CD14-positive monocyte (primary cell): ENCODE results near the gene TRAF6. TPM values are rescaled to one million over a fixed set of nuclear protein-coding genes. Genes with fewer than 3 reads are reported as not detected.

Experiments used
- DNase-seq, 3 donors: peaks; one replicate each; pipeline ENCODE4 v3.0.0-alpha.2; 2011 to 2022
- H2AFZ ChIP-seq: 2 replicates; pipeline ENCODE4 v1.6.0; 2012; ENCODE audit warnings: mild to moderate bottlenecking, low read depth, low read length, inconsistent platforms; ENCODE audit not compliant: insufficient read depth, poor library complexity, severe bottlenecking
- H3K27ac ChIP-seq, 2 donors: 1 replicate in 1 of 2; 2 replicates in 1 of 2; pipeline ENCODE4 v1.5.1; 2012 to 2013; ENCODE audit warnings: low read length in 2 of 2, control low read depth in 1 of 2, inconsistent platforms in 1 of 2, low read depth in 1 of 2, mild to moderate bottlenecking in 1 of 2
- H3K27me3 ChIP-seq, 2 donors: one replicate each; pipeline versions ENCODE4 v1.6.0 to v1.6.1; 2011 to 2013; ENCODE audit warnings: low read length in 2 of 2; ENCODE audit not compliant: control insufficient read depth in 2 of 2, insufficient read depth in 2 of 2
- H3K36me3 ChIP-seq, 2 donors: replicated peaks in 1 of 2; 1 replicate in 1 of 2; 2 replicates in 1 of 2; pipeline versions ENCODE4 v1.5.1 to v1.6.1; 2012 to 2013; ENCODE audit warnings: low read length in 2 of 2, control low read depth in 1 of 2, inconsistent platforms in 1 of 2, mild to moderate bottlenecking in 1 of 2; ENCODE audit not compliant: insufficient read depth in 2 of 2, control insufficient read depth in 1 of 2
- H3K4me1 ChIP-seq, 2 donors: 1 replicate in 1 of 2; 2 replicates in 1 of 2; pipeline versions ENCODE4 v1.5.1 to v1.6.1; 2012 to 2013; ENCODE audit warnings: low read length in 2 of 2, control low read depth in 1 of 2, inconsistent platforms in 1 of 2, mild to moderate bottlenecking in 1 of 2, moderate library complexity in 1 of 2; ENCODE audit not compliant: insufficient read depth in 2 of 2, control insufficient read depth in 1 of 2
- H3K4me2 ChIP-seq: replicated peaks from 2 replicates; pipeline ENCODE3; 2012; ENCODE audit warnings: low read length, moderate library complexity, mild to moderate bottlenecking; ENCODE audit not compliant: poor library complexity, severe bottlenecking; ENCODE audit errors: extremely low read depth
- H3K4me3 ChIP-seq, 3 experiments: fragments of 200-600 bp in 1 of 3; sonication (generic) in 1 of 3; replicated peaks in 1 of 3; 1 replicate in 2 of 3; 2 replicates in 1 of 3; pipeline ENCODE4 v1.5.1; 2011 to 2013; ENCODE audit warnings: low read length in 3 of 3, mild to moderate bottlenecking in 3 of 3, control low read depth in 2 of 3, low read depth in 2 of 3, inconsistent platforms in 1 of 3, moderate library complexity in 1 of 3
- H3K79me2 ChIP-seq: 2 replicates; pipeline ENCODE4 v1.6.0; 2012; ENCODE audit warnings: mild to moderate bottlenecking, control low read depth, inconsistent platforms, low read length, moderate library complexity; ENCODE audit not compliant: insufficient read depth
- H3K9ac ChIP-seq: 2 replicates; pipeline ENCODE4 v1.6.0; 2017; ENCODE audit warnings: low read length, mild to moderate bottlenecking; ENCODE audit not compliant: insufficient read depth, poor library complexity, severe bottlenecking
- H3K9me3 ChIP-seq, 2 donors: replicated peaks in 1 of 2; 1 replicate in 1 of 2; 2 replicates in 1 of 2; pipeline versions ENCODE4 v1.5.1 to v1.6.1; 2012 to 2013; ENCODE audit warnings: low read length in 2 of 2, control low read depth in 1 of 2; ENCODE audit not compliant: control insufficient read depth in 1 of 2, insufficient read depth in 1 of 2
- H4K20me1 ChIP-seq: 2 replicates; pipeline ENCODE4 v1.6.0; 2012; ENCODE audit warnings: mild to moderate bottlenecking, low read length, control low read depth, moderate library complexity; ENCODE audit not compliant: insufficient read depth
- H3K27ac Mint-ChIP-seq, 7 donors: one replicate each; pipeline ENCODE4 v1.8.0; 2020; ENCODE audit warnings: mild to moderate bottlenecking in 7 of 7, mixed read lengths in 7 of 7, moderate library complexity in 6 of 7, inconsistent platforms in 2 of 7
- H3K27me3 Mint-ChIP-seq, 3 donors: one replicate each; pipeline ENCODE4 v1.8.0; 2021 to 2022; ENCODE audit warnings: low read depth in 3 of 3, mild to moderate bottlenecking in 3 of 3, mixed read lengths in 3 of 3, moderate library complexity in 3 of 3, inconsistent platforms in 1 of 3
- H3K36me3 Mint-ChIP-seq, 2 donors: one replicate each; pipeline ENCODE4 v1.8.0; 2020; ENCODE audit warnings: mixed read lengths in 2 of 2, inconsistent platforms in 1 of 2, mild to moderate bottlenecking in 1 of 2
- H3K4me1 Mint-ChIP-seq: one replicate; pipeline ENCODE4 v1.8.0; 2020; ENCODE audit warnings: mild to moderate bottlenecking, mixed read lengths
- H3K4me3 Mint-ChIP-seq, 2 donors: one replicate each; pipeline ENCODE4 v1.8.0; 2020; ENCODE audit warnings: mild to moderate bottlenecking in 2 of 2, mixed read lengths in 2 of 2, moderate library complexity in 1 of 2
- H3K9me3 Mint-ChIP-seq, 7 donors: one replicate each; pipeline ENCODE4 v1.8.0; 2020 to 2022; ENCODE audit warnings: mixed read lengths in 7 of 7, mild to moderate bottlenecking in 6 of 7, moderate library complexity in 6 of 7, inconsistent platforms in 2 of 7
- WGBS: methylation state at CpG from one replicate; pipeline ENCODE4 v1.1.5; 2013; ENCODE audit warnings: missing lambda C conversion rate; ENCODE audit not compliant: insufficient coverage; 5-methylcytosine and 5-hydroxymethylcytosine counted together
- intact Hi-C, 2 donors: fragments of 100-400 bp; cut with micrococcal nuclease; formaldehyde crosslinking; loops; one replicate each; pipeline versions ENCODE4 v1.15.0 to v1.15.1; 2023
- polyA plus RNA-seq, 3 donors: library from polyadenylated mRNA; depleted of rRNA in 1 of 3; unstranded in 2 of 3; stranded (reverse) in 1 of 3; fragments of 300-500 nt in 2 of 3; fragments of >200 nt in 1 of 3; fragmentation: Illumina TruSeq in 2 of 3; gene quantifications; 1 replicate in 2 of 3; 2 replicates in 1 of 3; pipeline ENCODE4 v1.2.3, GENCODE V29; 2012 to 2021
- TF ChIP-seq, protein P1 (sequence below): fragments of 200-600 bp; IDR thresholded peaks from one replicate; pipeline ENCODE4 v1.8.0; 2022; ENCODE audit warnings: antibody characterized with exemption, mild to moderate bottlenecking

TRAF6 gene
- polyA plus RNA-seq, 3 donors = 5.5 to 7.3 (median 6.7) TPM

GRCh38 chr11:36510594-36510942 lies 496 bp upstream of the TRAF6 start:
- Histone ChIP-seq H3K27ac (peak overlapping the region in 1 of 2 donors; percentile 93), H3K36me3 (peaks cover 0 to 2% of the 10 kb centered on the region in 2 donors), H4K20me1 (peaks cover 32% of the 10 kb centered on the region), H2AFZ (peak overlapping the region; percentile 93), H3K4me2 (peak overlapping the region; percentile 92), H3K9ac (peak overlapping the region; percentile 94), H3K4me1 (peaks cover 20 to 23% of the 10 kb centered on the region in 2 donors), H3K4me3 (peak overlapping the region; percentile 59 to 94 (median 60)), H3K9me3 (peaks cover 0 to 4% of the 10 kb centered on the region in 2 donors), H3K79me2 (peaks cover 36% of the 10 kb centered on the region), H3K27me3 (no peaks in the 10 kb centered on the region)
- Mint-ChIP-seq H3K36me3 (peaks cover 4 to 8% of the 10 kb centered on the region in 2 donors), H3K27me3 (peaks cover 0 to 4% (median 0%) of the 10 kb centered on the region in 3 donors), H3K4me1 (peaks cover 22% of the 10 kb centered on the region), H3K27ac (peak overlapping the region in 3 of 7 donors; percentile 95 to 98 (median 96)), H3K4me3 (peak overlapping the region; percentile 97 to 98), H3K9me3 (peaks cover 0 to 12% (median 5%) of the 10 kb centered on the region in 7 donors)
- 0% methylated on average over 2 of the region's 8 CpGs for WGBS
- TF ChIP-seq, protein P1, sequence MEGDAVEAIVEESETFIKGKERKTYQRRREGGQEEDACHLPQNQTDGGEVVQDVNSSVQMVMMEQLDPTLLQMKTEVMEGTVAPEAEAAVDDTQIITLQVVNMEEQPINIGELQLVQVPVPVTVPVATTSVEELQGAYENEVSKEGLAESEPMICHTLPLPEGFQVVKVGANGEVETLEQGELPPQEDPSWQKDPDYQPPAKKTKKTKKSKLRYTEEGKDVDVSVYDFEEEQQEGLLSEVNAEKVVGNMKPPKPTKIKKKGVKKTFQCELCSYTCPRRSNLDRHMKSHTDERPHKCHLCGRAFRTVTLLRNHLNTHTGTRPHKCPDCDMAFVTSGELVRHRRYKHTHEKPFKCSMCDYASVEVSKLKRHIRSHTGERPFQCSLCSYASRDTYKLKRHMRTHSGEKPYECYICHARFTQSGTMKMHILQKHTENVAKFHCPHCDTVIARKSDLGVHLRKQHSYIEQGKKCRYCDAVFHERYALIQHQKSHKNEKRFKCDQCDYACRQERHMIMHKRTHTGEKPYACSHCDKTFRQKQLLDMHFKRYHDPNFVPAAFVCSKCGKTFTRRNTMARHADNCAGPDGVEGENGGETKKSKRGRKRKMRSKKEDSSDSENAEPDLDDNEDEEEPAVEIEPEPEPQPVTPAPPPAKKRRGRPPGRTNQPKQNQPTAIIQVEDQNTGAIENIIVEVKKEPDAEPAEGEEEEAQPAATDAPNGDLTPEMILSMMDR = no peak
- intact Hi-C loops = loop anchor here in 1 of 2 donors (5.0 kb wide), 1 partner anchor 218 kb away; no protein-coding TSS in a partner anchor
- DNase-seq = no peak

DNA sequence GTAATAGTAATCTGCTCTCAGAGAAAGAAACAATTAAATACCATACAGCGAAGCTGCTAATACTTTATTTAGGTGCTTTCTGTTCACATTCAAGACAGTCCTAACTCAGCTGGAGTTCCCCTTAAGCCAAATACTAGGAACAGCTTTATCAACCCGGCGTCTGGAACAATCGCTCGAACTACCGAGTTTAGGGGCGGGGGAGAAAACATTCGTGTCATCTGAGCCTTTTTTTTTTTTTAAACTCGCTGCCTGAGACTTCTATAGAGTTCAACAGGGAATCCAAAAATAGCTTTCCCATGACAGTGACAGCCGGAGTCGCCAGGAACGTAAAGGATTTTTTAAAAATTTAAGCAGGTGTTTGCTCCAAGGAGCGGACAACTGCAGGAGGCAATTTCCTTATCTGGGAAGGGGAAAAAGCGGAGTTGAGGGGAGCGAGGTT lies 852 bp downstream of the TRAF6 start:
- Histone ChIP-seq H2AFZ (peak overlapping the region; percentile 93), H3K4me1 (peaks cover 20 to 23% of the 10 kb centered on the region in 2 donors), H4K20me1 (peaks cover 46% of the 10 kb centered on the region), H3K27ac (peak overlapping the region; percentile 60 to 93), H3K4me2 (peak overlapping the region; percentile 92), H3K9ac (peak overlapping the region; percentile 94), H3K9me3 (peaks cover 0 to 4% of the 10 kb centered on the region in 2 donors), H3K27me3 (no peaks in the 10 kb centered on the region), H3K36me3 (peaks cover 0 to 16% of the 10 kb centered on the region in 2 donors), H3K79me2 (peaks cover 49% of the 10 kb centered on the region), H3K4me3 (peak overlapping the region; percentile 59 to 94 (median 60))
- Mint-ChIP-seq H3K4me3 (peak overlapping the region; percentile 97 to 98), H3K36me3 (peaks cover 14 to 19% of the 10 kb centered on the region in 2 donors), H3K27ac (peak overlapping the region; percentile 88 to 98 (median 95)), H3K4me1 (peaks cover 24% of the 10 kb centered on the region), H3K27me3 (no peaks in the 10 kb centered on the region), H3K9me3 (peaks cover 0 to 12% (median 5%) of the 10 kb centered on the region in 7 donors)
- intact Hi-C loops = no loop called here
- WGBS = 0% methylated on average over 6 of the region's 15 CpGs
- TF ChIP-seq, protein P1 = no peak
- peak; percentile 31 to 48 (median 33) for DNase-seq
